Measurements from ENCODE around the gene KCTD19. TPM values are rescaled to one million over a fixed set of nuclear protein-coding genes. Genes with fewer than 3 reads are reported as not detected.
A peak's percentile ranks its signal among the peaks of the same experiment; 100 is the strongest.

Gene KCTD19
- total RNA-seq, 3 donors from 2014 or later = 0.05 TPM; not detected in 2

GRCh38 chr16:67294171-67294757 is 32.3 kb downstream of the KCTD19 start:
- H3K9me3 ChIP-seq = no peaks in the 10 kb centered on the region
- no peaks in the 10 kb centered on the region for H3K4me1 ChIP-seq (ENCODE audit: low read depth)
- H3K4me3 ChIP-seq = no peak overlapping the region
- no peak for TF ChIP-seq CTCF (IDR thresholded peaks at IDR 0.05)
- intact Hi-C loops (cut with DNase I, micrococcal nuclease) = no loop called here
- ATAC-seq (no peak), DNase-seq (no peak)
- H3K36me3 ChIP-seq (ENCODE audit: low read depth) = no peaks in the 10 kb centered on the region

GRCh38 chr16:67291461-67291860 is 35.1 kb downstream of the KCTD19 start:
- ATAC-seq (no peak), DNase-seq (no peak)
- Histone ChIP-seq H3K4me1 (ENCODE audit: low read depth) (no peaks in the 10 kb centered on the region), H3K4me3 (no peak overlapping the region), H3K9me3 (no peaks in the 10 kb centered on the region), H3K36me3 (ENCODE audit: low read depth) (no peaks in the 10 kb centered on the region)
- intact Hi-C loops (cut with DNase I, micrococcal nuclease) = no loop called here
- TF ChIP-seq CTCF (IDR thresholded peaks at IDR 0.05) = no peak

GRCh38 chr16:67287960-67288359 is 38.6 kb downstream of the KCTD19 start:
- Histone ChIP-seq H3K4me1 (ENCODE audit: low read depth) (no peaks in the 10 kb centered on the region), H3K4me3 (no peak overlapping the region), H3K36me3 (ENCODE audit: low read depth) (no peaks in the 10 kb centered on the region), H3K9me3 (no peaks in the 10 kb centered on the region)
- intact Hi-C loops (cut with DNase I, micrococcal nuclease) = no loop called here
- ATAC-seq (no peak), DNase-seq (no peak)
- TF ChIP-seq CTCF (IDR thresholded peaks at IDR 0.05) = no peak

- no peak for TF ChIP-seq CTCF (IDR thresholded peaks at IDR 0.05)
Observed at GRCh38 chr16:67286441-67287235, 39.9 kb downstream of the KCTD19 start.

GRCh38 chr16:67284699-67285646 is 41.6 kb downstream of the KCTD19 start:
- DNase-seq (peak in 2 of 3 donors; percentile 61 to 65), ATAC-seq (peak; percentile 80)
- H3K36me3 ChIP-seq (ENCODE audit: low read depth) = no peaks in the 10 kb centered on the region
- H3K9me3 ChIP-seq = no peaks in the 10 kb centered on the region
- no peak for TF ChIP-seq CTCF (IDR thresholded peaks at IDR 0.05)
- H3K4me3 ChIP-seq = no peak overlapping the region
- intact Hi-C loops (cut with DNase I, micrococcal nuclease) = no loop called here
- H3K4me1 ChIP-seq (ENCODE audit: low read depth) = no peaks in the 10 kb centered on the region

More at GRCh38 chr16:67286441-67287235, 39.9 kb downstream of the KCTD19 start:
- Histone ChIP-seq H3K4me1 (ENCODE audit: low read depth) (no peaks in the 10 kb centered on the region), H3K36me3 (ENCODE audit: low read depth) (no peaks in the 10 kb centered on the region), H3K9me3 (no peaks in the 10 kb centered on the region), H3K4me3 (no peak overlapping the region)
- no peak for ATAC-seq
- no peak for DNase-seq
- intact Hi-C loops (cut with DNase I, micrococcal nuclease) = no loop called here

Data from mucosa of descending colon (tissue), 3 donors.